H4 (cell line): Measurements from ENCODE around the gene NECAB3. TPM values are rescaled to one million over a fixed set of nuclear protein-coding genes. Genes with fewer than 3 reads are reported as not detected.
A peak's percentile ranks its signal among the peaks of the same experiment; 100 is the strongest.

Source experiments
- DNase-seq: peaks from one replicate; pipeline ENCODE4 v3.0.0-alpha.2; 2015; ENCODE audit warnings: low spot score
- total RNA-seq: library from RNA; depleted of rRNA; stranded (reverse); fragments of >200 nt; shearing (Covaris generic); gene quantifications from 2 replicates; pipeline ENCODE4 v1.2.3, GENCODE V29; 2014

The NECAB3 gene
- total RNA-seq, 1 experiment from 2014 or later: 15.8 TPM

DNA sequence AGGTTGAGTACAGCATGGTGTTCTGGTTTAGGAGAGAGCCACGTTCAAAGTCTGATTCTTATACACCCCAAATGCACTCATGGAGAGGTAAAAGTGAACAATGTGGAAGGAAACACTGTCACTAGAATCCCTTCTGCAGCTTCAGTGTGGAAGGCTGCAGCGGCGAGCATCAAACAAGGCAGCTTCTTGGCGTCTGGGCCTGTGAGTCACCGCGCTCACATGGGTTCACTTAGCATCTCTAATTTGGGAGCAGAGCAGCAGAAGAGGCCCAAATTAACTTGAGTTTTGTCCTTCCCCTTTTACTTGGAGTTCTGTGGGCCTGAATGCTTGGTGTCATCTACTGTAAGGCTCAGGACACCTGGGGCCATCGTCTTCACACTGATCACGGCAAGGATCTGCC, 22.9 kb upstream of the NECAB3 start:
- DNase-seq: no peak

DNA sequence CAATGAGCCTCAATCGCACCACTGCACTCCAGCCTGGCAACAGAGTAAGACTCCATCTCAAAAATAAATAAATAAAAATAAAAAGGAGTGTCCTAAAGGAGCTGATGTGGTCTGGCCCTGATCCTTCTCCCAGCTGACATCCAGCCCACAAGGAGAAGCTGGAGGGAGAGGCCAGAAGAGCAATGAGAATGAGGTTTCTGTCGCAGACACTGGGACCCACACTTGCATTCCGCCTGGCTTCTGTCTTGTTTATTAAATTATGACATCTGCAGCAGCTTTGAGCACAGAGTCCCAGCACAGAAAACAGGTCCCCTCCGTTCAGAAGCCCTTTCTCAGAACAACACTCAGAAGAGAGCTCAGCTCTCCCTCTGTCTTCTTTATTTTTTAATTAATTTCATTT, 22.2 kb upstream of the NECAB3 start:
- no peak for DNase-seq

DNA sequence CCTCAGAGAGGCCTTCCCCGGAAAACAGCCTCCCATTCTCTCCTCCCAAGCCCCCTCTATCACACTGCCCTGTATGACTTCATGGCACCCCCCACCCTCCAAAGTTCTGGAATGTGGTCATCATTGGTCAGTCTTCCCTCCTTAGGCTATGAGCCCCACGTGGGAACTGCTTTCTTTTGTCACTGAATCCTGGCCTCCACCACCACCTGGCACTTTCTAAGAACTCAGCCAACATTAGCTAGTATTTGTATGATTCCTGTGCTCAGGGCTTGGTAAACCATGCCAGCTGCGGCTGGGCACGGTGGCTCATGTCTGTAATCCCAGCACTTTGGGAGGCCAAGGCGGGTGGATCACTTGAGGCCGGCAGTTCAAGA, 20.4 kb upstream of the NECAB3 start:
- DNase-seq: no peak

DNA sequence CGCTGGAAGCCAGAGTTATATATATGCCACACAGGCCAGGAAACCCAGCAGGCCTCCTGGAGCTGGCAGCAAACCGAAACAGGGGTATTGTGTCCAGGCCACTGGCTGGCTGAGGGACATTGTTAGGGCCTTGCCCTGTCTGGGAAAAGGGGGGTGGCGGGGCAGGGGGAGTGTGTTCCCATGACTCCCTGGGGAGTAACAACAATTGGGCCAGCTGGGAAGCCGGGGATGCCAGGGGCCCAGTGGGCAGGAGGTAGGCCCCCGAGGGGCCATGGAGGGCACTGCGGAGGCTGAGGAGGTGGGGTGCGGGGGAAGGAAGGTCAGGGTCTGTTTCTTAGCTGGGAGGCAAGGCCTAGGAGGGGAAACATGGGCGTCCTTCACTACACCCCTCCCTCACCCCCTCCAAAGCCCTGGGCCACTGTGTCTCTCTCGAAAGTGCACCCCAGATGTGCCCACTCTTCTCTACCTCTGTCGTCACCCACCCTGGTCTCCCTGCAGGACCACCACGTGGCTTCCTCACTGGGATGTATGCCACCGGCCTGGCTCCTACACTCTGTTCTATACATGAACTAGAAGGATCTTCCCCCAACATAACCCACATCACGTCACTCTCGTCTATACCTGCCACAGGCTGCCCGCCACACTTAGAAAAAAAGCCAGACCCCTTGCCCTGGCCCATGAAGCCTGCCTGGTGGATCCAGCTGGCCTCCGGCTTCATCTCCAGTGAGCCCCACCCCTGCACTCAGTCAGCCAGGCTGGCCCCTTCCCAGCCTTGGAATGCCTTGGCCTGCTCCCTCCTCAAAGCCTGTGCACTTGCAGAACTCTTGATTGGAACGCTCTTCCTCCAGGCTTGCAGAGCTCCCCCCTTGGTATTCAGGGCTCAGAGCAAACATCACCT, 19.8 kb upstream of the NECAB3 start:
- DNase-seq: no peak

DNA sequence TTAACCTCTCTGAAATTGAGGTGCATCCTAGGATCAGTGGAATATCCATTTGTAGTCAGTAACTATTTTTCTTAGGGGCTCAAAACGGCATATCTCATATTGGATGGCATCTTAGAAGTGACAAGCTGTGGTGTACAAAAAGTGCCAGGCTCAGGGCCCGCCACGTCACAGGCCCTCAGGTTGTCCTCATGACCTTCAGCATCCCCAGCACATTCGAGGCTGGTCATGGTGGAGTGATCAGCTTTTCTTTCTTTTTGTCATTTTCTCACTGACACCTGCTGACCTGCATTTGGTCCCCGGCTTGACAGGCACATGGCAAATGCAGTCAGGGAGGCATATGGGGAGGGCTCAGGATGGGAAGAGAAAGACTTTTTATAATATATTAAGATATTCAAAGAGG, 19.1 kb upstream of the NECAB3 start:
- DNase-seq: no peak

DNA sequence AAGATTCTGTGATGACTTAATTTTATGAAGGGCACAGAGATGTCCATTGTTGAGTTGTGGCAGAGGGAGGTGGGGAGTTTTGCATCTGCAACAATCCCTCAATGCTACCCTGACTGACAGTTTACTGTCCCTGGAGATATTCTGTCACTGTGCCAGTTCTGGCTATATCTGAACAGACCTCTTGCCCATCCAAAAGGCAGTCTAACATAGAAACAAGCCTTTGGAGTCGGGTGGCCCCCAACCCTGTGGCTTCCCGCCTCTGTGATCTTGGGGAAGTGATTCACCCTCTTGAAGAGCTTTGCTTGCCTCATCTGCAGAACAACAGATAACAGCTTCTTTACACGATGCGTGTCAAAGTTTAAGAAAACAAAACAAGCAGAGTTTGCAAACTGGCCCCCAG, 15.7 kb upstream of the NECAB3 start:
- no peak for DNase-seq

DNA sequence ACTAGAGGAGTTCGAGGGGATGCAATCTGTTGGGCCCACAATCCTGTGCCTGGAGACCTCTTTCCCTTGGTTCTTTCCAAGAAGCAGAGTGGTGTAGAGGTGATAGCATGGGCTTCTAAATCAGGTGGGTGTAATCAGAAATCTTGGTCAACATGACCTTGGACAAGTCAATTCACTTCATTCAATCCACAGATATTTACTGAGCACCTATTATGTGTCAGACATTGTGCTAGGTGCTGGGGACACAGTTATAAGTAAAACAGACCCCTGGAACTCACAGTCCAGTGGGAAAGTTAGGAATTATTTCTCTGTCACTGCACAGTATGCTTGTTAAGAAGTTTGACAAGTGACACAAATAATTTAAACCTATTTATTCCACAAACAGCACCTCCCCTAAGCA, 15.3 kb upstream of the NECAB3 start:
- DNase-seq: no peak

DNA sequence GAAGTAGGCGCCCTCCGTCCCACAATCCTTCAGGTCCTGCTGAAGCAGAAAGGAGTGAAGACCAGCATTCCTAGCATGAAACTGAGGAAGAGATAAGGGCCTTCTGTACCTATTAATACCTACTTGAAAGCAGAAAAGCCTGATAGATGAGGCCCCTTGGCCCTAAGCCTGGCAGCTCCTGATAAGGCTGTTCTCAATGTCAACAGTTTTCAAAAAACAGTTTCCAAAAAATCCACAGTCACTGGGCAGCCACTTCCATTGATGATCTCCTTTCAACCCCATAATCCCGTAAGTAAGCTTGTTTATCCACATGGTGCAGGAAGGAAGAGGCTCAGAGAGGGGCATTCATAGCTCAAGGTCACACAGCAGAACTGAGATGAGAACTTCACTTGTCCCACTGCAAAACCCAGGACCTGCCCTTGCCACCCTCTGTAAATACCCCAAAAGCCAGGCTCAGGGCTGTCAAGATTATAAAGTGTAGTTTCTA, 14.8 kb upstream of the NECAB3 start:
- DNase-seq: no peak

DNA sequence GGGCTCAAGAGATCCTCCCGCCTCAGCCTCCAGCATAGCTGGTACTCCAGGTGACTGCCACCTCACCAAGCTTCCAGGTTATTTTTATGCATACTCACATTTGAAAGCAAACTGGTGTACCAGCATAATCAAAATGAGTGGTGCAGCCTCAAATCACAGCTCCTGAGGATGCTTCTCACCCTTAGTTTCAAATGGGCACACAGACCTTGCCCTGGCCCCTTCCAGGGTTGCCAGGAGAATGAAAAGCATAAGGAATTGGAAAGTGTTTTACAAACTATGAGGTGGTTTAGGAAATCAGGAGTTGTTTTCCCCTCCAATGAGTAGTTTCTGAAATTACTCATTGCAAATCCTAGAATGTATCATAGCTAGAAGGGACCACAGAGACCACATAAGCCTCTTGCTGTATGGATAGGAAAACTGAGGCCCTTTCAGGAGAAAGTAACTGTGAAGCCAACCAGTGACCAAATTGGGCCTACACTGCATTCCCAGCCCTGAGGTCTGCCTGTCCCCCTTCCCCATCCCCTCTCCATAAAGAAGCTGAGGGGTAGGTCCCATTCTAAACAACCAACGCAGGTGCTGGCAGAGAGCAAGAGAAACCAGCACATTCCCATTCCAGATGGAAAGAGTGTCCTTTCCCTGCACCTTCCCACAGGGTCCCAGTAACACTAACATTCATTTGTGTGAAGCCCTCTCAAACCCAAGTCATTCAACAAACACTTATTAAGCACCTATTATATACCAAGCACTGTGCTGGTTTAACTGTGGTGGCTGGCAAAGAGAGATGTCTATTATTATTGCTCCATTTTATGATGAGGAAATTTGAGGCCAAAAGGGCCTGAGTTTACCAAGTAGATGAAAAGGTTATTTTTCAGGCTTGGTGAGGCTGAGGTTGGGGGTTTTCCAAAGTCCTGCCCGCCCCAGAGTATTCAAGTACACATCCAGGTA, 14.0 kb upstream of the NECAB3 start:
- no peak for DNase-seq

DNA sequence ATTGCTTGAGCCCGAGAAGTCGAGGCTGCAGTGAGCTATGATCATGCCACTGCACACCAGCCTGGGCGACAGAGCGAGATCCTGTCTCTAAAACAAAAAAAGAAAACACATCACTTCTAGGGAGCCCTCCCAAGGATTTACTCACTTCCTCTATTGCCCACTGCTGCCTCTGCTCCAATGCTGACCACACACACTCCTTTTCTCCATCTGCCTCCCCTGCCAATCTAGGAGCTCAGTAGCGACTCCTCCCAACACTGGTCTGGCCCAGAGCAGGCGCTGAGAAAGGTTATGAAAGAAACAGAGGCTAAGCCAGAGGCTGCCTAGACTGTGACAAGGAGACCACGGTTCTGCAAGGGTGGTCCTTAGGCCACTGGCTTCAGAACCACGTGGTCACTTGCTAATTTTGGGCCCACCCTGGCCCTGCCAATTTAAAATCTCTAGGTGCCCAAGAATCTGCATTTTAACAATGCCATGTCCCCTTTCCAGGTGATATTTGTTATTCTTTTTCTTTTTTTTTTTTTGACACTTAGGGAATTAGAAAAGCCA, 13.2 kb upstream of the NECAB3 start:
- no peak for DNase-seq

DNA sequence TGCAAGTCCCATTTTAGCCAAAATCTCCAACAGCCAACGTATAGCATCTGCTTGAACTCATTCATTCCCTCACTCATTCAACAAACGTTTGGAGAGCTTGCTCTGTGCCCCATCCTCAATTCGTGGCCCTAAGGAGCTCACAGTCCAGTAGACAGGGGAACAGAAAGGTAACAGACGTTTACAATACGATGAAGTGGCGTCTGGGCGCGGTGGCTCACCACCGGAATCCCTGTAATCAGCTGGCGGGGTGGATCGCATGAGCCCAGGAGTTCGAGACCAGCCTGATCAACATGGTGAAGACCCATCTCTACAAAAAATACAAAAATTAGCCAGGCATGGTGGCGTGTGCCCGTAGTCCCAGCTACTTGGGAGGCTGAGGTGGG, 12.7 kb upstream of the NECAB3 start:
- DNase-seq: no peak

DNA sequence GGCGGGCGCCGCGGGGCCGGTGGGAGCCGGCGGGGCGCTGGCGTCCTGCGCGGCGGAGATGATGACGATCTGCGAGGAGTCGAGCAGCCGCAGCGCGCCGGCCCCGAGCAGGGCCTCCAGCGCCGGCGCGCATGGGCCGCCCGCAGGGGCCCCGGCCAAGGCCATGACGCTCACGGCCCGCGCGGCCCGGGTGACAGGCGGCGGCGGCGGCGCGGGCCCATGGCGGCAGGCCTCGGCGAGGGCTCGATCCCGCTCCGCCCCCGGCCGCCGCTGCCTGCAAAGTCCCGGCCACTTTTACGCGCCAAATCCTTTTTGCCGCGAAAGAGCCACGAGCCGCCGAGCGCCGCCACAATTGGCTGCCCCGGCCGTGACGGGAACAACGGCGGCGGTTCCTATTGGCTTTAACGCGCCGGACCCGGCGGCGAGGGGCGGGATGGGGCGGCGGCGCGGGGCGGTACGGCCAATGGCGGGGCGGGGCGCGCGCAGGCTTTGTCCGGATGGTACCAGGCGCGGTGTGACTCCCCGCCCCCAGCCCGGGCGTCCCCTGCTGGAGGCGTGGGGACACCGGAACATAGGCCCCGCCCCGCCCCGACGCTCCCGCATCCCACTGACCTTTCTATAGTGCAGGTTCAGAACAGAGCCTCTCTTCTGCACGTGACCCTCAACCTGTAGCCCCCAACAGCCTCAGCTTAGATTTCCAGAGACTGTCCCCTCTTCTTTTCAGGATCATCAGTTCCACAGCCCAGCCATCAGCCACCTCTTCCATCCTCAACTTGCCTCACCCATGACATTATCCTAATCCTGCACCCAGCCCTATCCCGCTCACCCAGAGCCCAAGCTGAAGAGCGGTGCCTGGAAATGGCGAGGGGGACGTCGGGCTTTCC, 12.1 kb upstream of the NECAB3 start, which contains the start of gene E2F1:
TSS of gene E2F1 (minus strand) at position 286 of the 884 bp plus-strand sequence. CDS start at position 165, 121 bp downstream.
- DNase-seq: peak; percentile 86

DNA sequence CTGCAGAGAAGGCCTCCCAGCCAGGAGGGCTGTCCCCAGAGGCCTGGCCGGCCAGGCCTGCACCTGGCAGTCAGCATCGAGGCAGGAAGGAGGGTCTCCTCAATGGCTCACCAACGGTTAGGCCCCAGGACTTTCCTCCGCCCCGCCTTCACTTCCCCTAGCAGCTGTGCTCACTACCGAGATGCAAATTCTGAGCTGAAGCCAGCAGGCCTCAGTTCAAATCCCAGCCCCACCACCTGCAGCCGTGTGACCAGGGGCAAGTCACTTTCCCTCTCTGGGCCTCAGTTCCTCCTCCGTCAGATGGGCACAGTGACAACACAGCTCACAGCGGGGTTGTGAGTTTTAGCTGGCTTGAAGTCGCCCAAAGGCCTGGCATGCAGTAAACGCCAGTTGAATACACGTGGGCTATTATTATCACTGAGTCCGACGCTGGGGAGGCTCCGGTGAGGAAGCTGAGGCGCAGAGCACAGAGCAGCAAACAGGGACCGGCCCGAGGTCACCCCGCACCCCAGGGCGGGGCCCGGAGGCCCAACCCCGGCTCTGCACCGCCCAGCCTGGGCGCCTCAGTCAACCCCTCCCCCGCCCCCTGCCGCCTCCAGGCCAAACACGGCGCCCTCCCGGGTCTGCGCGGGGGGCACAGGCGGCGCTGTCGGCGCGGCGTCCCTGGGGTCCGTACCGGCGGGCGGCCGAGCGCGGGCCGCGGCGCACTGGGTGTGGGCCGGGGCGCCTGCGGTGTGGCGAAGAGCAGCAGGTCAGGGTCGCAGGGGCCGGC, 11.3 kb upstream of the NECAB3 start:
- no peak for DNase-seq

DNA sequence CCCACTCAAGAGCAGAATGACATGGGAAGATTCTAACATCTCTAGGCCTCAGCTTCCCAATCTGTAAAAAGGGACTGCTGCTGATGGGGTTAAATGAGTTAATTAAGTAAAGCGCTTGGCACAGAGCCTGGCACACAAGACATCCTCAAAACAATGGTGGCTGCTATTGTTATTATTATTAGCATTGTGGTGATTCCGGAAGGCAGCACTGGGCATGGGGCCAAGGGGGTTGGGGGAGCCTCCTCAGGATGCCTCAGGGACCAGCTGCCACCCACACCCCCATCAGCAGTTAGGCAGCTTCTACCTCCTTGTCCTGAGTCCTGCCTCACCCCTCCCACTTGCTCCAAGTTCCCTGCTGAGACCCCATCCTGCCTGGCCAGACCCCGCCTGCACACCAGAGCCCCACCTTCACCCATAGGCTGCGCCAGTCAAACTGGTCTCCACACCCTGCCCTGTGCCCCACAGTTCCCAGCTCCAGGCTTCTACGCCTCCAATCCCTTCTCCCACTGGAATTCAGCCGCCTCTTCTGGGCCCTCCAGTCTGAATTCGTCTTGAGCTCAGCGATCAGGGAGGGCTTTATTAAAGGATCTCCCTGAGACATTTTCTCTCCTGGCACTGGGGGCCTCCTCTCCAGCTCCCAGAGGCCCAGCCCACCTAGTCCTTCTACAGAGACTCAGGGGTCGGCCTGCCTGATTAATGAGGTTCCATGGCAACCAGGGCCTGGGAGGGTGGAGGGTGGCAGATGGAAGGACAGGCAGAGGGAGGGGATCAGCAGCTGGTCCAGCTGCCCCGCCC, 10.5 kb upstream of the NECAB3 start:
- no peak for DNase-seq

DNA sequence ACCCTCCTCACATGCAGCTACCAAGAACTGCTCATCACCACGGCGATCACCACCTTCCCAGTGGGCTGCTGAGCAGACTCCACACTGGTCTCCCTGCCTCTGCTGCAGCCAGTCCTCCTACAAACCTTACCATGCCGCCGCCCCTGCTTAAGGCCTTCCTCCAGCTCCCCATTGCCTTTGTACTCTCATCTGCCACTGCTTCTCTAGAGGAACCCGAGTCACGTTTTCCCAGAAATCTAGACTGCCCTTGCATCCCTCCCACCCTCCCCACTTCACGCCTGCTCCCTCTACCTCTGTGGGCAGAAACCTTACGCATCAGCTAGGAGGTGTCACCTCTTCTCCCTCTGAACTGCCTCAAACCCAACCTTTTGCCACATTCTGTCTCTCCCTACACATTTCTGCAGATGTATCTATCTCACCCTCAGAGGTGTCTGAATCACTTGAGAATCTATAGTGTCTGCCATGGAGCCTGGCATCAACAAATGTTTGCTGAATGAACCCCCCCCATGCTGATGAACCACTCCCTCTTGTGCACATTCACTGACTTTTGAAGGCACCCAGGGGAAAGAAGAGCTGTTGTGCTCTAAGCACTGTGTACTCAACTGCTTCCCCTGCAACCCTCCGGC, 7.6 kb upstream of the NECAB3 start:
- no peak for DNase-seq

DNA sequence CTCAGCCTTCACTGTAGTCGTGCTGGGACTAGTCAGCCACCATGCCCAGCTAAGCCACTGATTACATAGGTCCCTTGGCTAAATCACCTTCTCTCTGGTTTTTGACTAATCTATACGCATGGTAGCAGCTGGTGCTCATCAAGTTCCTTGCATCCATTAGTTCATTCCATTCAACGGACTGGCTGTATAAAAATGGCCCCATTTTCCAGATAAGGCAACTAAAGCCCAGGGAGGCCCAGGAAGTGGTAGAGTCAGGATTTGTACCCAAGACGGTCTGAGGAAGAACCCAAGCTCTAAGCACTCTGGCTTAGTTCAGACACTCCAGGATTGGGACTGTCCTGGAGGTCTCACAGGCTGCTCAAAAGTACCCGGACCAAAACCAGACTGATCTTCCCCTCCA, 7.1 kb upstream of the NECAB3 start:
- DNase-seq: no peak

DNA sequence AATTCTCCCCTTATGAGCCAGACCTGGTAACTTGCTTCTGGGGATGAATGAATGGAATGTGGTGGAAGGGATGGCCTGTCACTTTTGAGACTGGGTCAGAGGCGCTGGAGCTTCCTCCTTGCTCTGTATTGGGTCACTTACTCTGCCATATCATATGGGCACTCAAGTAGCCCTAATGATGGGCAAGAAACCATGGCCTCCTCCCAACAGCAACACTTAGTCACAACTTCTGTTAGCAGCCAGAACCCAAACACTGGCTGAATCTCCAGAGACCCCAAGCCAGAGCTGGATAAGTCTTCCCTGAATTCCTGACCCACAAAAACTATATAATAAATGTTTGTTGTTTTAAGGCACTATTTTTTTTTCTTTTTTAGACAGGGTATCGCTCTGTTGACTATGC, 6.5 kb upstream of the NECAB3 start:
- no peak for DNase-seq

DNA sequence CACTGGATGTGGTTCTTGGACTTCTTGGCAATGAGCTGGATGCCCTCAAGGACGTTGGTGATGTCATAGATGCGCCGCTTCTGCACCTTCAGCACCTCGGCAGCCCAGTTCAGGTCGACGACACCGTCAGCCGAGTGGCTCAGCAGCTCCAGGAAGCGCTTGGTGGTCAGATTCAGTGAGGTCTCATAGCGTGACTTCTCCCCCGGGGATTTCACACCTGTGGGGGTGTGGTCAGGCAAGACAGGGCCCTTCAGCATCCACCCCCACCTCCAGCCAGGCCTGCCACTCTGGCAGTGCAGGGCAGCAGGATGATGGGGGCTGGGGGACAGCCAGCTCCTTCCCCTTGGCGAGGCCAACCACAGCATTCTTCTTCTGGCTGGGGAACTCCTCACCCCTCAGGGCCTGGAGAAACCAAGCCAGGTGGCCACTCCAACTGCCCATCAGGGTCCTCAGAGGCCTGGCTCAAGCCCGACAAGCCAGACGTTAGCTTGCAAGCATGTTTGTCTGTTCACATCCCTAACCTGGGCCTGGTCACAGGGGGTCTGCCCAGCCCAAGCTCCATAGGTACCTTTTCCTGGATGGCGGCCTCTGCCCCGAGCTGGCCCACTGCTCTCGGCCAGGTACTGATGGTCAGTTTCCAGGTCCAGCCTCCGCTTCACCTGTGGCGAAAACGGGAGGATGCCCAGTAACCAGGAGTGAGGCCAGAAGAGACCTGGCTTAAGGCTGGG, 5.7 kb upstream of the NECAB3 start:
- no peak for DNase-seq
